Cerebellar nuclear complex (tissue), 1 donor: ENCODE data around the gene IGFBP2.

ENCODE experiments used
- DNase-seq, 2 experiments: peaks; one replicate each; lab custom pipeline; 2025; lab: John Stamatoyannopoulos, UW

IGFBP2 gene

DNA sequence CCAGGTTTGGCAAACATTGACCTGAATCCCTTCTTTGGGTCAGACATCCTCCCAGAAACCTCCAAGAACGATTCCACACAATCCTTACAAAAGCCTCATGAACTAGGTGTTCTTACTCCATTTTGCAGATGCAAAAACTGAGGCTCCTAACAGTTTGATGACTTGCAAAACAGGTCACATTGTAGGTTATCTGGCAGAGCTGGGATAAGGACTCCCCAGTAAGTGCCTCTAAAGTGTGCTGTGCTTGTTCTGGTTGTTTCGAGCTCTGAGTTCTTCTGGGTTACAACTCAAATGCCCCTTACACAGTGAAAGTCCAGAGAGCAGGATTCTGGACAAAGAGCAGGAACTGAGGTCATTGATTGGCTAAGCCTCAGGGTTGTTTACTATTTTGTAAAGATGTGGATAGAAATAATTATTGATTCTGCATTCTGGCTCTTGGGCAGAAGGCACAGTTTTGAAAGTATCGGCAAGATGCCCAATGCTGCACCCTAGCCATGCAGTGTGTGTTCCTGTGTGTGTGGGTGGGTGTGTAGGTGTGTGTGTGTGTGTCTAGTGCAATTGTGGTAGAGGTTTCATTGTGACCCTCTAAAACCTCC lies 17.0 kb upstream of the IGFBP2 start:
- no peak for DNase-seq

DNA sequence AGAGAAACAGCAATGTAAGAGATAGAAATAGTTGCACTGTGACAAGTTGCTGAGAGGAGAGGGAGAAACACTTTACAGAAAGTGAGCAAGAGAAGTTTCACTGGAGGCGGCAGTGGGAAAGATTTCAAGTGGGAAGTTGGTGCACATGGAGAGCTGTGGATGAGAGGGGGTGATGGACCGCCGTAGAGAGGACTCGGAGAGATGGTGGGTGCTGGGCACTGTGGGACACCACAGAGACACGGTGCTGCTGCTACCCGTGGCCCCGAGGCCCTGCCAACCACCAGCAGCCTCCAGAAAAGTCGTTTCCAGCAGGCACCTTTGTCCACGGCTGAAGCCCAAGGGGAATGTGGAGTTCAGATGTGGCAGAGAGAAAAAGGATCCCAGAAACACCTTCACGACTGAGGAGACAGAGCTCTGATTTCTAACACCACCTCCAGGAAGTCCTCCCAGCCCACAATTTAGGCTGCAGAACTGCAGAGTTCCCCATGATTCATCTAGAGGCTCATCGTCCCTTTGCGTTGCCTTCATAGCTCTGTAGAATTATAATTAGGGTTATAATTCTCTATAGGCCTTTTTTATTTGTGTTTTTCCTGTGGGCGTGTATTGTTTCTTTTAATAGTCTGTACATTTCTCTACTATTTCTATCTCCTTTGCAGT lies 15.9 kb upstream of the IGFBP2 start:
- DNase-seq = no peak

DNA sequence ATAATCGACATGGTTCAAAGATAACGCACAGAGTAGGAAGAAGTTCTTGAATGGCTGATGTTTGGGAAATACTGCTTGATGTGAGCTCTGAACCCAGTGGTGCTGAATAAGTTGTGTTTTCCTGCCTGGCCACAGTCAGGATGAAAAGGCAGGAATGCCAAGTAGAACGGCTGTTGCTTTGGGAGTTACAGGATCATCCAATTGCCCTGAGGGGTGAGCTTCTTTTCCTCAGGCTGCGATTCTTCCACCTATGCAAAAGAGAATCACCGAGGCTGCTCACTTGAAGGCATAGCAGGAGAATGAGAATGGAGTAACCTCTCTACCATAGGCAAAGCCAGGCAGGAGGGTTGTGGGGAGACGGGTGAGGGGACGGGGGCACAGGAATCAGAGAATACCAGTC lies 14.4 kb upstream of the IGFBP2 start:
- no peak for DNase-seq

DNA sequence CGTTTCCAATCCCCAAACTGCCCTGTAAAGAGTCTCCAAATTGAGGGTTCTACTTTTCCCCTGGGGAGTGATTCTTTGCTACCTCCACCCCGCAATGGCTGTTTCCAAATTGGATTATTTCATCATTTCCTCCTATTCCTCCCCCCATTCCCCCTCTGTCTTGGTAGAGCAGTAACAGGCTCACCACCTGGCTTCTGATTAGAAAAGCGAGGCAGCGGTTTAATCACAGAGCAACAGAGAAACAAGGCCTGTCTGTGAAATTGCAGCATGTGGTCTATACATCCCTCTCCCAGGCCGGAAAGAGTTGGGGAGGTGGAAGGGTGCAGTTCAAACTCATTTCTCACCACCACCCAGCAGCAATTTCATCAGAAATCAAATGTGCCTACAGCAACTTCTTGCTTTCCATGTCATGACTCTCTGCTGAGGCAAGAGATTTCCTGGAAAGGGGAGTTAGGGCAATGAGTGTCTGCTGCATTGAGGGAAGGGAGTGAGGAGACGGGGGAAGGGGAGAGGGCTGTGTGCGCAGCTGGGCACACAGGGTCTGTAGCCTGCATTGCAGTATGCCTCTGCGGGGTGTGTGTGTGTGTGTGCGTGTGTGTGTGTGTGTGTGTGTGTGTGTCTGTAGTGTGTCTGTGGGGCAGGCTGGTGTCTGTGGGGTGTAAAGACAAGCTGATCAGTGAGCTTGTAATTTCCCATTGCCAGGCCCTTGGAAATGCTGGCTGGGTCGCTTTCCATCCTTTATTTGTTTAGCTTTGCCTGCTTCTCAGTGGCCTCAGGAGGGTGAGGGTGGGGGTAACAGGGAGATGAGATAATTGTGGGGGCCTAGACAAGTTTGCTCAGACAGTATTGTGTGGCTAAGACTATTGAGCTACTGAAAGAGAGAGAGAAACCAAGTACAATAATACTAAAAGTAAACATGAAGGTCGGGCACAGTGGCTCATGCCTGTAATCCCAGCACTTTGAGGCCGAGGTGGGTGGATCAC lies 13.5 kb upstream of the IGFBP2 start:
- DNase-seq = no peak

DNA sequence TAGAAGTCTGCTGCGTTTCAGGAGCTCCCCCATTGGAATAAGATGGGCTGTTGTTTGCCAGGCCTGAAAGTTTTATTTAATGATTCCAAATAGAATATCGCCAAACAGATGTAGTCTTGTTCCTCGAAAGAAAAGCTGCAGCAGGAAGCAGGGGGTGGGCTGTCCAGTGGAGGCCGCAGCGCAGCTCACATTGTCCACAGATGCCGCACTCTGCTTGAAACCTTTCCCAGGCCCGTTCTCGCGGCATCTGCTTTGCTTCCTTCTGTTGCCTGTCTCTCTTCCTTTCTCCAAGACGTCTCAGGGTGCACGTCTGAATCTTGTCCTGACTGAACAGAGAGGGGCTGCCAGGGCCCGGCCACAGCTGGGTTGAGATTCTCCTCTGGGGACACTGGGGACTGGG lies 12.4 kb upstream of the IGFBP2 start:
- no peak for DNase-seq

DNA sequence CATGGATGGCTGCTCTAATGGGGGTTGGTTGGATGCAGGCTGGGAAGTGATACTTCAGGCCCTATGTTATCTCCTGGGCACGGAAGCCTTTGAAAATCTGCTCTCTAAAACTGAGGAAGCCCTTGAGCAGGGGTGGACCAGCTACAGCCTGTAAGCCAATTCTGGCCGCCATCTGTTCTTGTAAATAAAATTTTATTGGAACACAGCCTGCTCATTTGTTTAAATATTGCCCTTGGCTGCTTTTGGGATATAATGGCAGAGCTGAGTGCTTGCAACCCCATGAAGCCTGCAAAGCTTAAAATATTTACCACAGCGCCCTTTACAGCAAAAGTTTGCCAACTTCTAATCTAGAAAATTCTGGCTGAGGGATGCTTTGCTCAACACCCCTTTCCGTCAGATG lies 11.9 kb upstream of the IGFBP2 start:
- DNase-seq = no peak

DNA sequence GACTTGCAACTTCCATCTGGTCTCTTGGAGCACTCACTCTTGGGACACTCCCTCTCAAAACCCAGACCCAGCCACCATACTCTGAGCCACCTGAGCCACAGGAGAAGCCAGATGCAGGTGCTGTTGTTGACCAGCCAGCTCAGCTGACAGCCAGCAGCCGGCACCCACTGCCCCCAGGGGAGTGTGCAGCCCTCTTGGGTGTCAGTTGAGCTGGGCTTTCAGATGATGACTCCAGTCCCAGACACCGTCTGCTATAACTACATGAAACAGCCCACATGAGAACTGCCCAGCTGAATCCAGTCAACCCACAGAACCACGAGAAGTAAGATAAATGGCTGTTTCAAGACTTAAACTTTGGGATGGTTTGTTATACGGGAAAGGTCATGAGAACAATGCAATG lies 10.7 kb upstream of the IGFBP2 start:
- no peak for DNase-seq

DNA sequence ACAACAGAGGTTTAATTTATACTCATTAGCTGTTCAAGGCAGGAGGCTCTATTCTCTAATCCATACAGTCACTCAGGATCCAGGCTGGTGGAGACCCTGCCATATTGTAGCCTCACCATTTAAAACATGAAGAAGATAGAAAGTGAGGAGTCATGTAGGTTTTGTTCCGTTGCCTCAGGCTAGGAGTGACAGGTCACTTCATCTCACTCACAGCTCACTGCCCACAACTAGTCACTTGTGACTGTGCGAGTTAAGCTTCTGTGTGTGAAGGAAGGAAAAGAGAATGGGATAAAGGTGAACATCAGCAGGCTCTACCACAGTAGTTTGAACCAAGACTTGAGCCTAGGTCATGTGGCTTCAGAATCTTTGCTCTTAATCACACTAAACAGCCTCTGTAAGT lies 9.0 kb upstream of the IGFBP2 start:
- DNase-seq = no peak

DNA sequence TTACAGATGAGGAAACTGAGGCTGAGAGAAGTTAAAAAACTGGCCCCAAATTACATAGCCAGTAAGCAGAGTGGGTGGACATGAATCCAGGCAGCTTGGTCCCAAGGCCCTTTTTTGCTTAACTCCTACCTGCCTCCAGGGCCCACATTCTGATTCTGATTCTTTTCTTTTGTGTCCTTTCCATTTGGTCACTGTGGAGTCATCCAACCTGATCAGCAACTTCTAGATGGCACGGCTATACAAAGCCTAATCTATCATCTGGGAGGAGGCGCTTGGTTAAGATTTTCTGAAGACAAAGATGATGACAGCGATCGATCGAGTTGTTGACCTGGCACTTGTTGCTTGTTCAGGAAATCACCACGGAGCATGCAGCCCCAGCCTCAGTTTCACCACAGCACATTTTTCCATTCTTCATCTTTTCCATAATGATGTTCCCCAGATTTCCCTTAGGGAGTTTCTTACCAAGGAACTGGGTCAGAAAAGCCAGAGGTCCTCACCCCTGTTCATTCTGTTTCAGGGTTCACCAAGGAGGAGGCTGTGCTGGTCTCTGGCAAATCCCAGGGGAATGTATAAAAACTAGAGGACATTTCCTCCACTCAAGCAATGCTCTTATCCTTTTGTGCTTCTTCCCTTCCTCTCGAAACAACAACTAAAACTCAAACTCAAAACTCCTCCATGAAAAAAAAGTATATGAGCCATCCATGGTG lies 6.9 kb upstream of the IGFBP2 start:
- DNase-seq = no peak

DNA sequence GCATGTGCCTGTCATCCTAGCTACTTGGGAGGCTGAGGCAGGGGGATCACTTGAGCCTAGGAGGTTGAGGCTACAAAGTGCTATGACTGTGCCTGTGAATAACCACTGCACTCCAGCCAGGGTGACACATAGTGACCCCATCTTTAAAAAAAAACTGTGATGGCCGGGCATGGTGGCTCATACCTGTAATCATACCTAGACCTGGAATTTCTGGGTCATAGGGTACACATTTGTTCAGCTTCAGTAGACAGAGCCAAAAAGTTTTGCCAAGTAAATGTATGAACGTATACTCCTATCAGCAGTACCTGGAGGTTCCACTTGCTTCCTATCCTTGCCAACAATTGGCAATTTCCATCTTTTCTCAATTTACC lies 6.4 kb upstream of the IGFBP2 start:
- DNase-seq = no peak

DNA sequence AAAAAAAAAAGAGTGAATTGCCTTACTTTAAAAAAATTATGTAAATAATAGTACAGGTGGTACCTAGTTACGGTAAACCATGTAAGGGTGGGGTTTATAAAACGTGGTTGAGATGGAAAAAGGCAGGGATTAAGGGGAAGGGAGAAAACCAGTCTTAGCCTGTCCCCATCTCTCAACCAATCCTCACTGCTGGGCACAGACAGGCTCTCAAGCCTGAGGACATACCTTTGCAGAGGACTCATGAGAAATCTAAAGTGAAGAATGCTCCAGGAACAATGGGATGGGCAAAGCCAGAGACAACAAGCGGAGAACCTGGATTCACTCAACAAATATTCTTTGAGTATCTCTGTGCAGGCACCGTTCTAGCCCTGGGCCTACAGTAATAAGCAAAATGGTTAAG lies 3.4 kb upstream of the IGFBP2 start:
- DNase-seq = no peak

DNA sequence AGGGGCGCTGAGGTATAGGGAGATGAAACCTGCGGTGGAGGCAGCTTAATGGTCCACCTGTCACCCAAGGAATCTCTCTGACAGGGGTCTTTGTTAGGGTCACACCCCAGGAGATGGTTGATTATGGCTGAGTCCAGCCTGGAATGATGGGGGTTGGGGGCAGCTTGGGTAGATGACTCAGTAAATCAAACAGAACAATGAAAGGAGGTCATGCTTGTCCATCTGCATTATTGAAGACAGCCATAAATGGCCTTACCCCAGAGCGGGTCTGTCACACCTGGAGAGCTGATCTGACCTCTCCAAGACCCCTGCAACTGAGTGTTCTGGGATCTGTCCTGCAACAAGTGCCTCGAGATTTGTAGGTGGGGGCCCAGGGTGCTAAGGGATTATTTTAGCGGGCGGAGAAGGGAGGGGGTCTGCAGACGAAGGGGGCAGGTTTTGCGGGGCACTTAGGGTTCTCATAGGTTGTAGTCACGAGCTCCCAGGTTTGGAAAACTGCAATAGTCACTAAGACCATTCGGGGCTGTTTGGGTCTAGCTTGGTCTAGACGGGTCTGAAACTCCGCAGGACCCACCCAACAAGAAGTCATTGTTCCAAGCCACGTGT lies 771 bp upstream of the IGFBP2 start:
- no peak for DNase-seq

DNA sequence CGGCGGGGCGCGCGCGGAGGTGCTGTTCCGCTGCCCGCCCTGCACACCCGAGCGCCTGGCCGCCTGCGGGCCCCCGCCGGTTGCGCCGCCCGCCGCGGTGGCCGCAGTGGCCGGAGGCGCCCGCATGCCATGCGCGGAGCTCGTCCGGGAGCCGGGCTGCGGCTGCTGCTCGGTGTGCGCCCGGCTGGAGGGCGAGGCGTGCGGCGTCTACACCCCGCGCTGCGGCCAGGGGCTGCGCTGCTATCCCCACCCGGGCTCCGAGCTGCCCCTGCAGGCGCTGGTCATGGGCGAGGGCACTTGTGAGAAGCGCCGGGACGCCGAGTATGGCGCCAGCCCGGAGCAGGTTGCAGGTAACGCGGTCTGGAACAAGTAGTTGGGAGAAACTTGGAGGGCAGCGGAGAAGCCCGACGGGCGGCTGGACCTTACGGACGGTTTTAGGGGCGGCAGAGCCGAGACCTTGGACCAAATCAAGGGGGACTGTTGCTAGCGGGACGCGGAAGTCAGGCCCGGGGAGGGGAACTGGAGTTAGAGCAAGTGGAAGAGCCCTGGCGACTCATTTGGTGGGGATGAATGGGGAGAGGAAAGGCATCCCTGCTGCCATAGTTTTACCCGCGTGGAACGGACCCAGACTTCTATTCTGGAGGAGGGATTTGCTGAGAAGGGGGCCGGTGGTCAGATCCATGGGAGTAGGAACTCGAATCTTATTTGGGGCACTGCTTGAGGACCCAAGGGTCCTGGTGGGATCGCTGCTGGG lies 573 bp downstream of the IGFBP2 start:
- DNase-seq = no peak

DNA sequence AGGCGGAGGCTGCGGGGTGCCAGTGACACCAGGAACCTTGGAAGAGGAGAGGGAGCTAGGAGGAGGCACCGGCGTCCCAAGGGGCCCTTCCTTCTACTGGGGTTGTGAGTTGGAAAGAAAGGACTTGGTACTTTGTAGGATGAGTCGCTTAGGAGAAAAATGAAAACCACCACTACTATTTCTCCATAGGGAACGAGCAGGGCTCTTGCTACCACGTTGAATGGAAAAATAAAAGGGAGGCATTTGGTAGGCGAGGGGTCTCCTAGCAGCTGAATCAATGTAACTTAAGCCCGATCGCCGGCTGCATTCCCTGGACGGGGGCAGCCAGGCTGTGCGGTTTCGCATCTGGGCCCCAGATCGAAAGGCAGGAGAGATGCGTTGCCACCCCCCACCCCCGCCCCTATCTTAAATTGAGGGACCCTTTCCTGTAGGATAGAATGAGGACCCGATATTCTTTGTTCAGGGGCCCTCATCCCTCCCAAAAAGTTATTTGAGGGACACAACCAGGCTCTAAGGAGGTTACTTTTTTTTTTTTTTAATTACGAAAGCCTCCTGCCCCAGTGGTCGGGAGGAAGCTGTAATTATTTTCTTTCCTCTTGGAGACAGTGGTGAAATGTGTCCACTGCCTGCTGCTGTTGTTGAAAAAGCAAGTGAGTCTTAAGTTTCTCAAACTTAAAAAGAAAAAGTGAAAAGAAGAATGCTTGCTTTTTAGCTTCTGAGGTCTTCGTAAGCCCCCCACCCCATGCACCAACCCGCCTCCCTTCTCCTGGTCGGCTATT lies 1.3 kb downstream of the IGFBP2 start:
- DNase-seq = no peak

DNA sequence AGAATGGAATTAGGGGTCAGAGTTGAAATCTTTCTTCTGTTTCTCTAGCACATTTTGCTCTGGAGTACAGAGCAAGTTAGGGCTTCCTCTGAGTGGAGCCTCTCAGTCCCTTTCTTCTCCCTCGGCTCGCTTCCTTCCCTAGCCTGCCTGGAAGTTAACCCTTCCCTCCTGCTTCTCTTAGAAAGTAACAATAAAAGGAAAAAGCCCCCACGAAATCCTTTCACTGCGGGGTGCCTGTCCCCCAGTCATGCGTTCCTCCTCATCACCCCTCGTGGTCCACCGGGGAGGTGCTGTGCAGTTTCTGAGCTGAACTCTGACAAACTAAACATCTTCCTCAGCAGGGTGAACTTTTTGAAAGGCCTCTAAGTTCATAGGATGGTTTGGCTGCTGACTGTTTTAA lies 2.0 kb downstream of the IGFBP2 start:
- DNase-seq = no peak

DNA sequence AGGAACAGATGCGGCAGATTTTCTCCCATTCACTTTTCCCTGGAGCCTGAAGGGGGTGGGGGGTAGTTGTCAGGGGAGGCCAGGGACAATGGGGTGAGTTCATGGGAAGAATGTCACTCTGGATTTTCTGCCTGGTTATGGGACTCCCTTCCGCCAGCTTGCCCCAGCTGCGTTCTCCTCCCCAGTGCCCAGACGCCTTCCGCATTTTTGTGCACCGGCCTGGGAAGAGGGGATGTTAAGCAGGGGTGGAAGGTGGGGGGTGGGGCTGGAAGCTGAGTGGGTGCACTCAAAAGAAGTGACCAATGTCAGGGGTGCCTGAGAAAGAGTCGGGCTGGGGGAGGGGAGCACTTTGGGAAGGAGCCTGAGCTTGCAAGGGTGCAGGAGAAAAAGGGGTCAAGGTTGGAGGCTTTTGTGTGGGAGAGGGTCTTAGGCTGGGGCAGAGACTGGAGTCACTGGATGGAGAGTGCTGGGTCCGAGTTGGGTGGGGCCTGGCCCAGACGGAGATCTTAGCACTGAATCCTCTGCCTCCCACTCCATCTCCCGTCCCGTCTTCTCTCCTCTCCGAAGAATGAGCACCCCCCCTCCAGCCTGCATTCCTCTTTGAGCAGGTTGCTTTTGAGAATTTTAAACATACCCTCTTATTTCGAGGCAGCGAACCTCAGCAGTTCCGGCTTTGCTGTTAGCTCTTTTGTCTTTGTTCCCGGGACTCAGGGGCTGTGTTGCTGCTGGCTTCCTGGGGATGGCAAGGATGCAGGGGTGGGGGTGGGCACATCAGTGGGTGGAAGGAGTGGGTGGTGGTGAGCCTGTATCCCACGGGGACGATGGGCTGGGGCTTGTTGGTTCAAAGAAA lies 2.7 kb downstream of the IGFBP2 start:
- no peak for DNase-seq

DNA sequence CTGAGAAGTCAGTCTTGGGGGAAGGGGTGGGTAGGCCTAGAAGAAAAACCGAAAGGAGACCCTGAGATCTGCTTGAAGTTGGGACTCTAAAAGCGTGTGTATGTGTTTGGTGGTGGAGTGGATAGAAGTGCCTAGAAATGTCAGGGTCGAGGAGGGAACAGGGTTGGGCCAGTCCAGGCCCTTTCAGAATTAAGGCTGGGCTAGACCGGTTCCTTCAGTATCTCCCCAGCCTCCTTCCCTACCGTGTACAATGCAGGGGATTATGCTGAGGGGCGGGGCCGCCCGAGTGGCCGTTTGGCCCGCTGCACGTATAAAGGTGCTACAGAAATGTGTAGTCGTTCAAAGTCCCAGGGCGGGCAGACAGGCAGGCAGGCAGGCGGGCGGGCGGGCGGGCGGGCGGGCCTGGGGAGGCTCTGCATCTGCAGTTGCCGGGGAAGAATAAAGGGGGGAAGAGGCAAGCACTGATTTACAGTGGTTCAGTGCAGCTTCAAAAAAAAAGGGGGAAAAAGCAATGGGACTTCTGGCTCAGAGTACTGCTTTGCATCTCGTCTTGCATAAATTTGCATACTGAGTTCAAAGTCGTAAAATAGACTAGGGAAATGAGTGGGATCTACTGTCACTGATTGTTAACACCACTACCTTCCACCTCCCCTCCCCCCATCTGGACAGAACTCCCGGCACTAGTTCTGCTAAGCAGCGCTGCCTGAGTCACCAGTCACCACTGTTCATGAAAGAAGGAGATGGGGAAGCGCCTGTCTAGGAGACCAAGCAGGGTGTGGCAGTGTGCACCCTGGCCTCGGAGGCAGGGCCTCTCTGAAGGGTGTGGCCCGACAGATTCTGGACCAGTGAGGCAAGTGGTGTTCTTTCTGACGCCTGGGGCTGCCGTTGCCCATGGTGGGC lies 3.6 kb downstream of the IGFBP2 start:
- no peak for DNase-seq

DNA sequence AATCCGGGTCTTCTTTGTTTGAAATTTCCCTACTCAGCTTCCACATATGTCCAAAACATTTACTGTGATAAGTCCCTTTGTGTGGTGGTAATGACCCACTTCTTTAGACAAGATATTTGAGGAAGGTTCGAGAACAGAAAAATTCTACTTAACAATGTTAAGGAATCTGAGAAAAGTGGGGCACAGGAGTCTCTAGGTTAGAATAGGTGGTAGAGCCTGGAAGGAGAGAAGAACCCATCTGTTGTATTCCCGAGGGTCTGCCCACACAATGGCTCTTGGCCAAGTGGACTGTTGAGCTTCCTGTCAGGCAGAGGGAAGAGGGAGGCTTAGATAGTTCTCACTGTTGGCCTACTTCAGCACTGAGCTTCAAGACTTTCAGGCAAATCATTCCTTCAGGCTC lies 4.3 kb downstream of the IGFBP2 start:
- DNase-seq = no peak
